ENCODE measurements around the gene AMIGO1. TPM values are rescaled to one million over a fixed set of nuclear protein-coding genes. Genes with fewer than 3 reads are reported as not detected.

AMIGO1 gene
- total RNA-seq, 1 experiment from 2014 or later: 1.5 TPM

DNA sequence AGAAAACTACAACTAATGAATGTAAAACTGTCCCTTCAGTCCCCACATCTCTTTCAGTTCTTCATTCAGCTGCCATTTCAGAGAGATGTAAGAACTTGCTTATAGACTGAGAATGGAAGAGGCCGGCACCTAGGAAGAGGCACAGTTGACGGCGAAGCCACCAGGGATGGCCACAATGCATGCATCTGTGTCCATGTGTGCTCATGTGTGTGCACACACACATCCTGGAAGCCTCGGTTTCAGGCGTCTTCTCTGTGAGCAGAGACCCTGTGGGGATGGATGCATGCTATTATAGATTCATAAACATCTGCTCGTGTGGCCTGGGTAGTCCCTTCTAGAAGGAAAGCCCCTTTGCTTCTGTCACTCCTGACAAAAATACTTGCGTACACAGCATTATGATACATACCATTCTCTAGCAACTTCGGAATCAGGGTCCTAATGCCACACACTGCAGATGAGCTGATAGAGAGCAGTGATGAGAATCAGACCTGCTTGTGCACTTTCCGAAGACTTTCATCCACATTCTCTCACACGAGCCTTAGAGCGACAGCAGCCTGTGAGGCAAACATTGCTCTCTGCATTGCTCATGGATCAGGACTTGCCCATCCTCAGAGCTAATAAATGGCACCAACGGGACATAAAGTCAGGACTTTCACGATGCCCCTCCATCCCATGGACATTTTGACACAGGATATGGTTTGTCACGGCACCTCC lies 17.7 kb upstream of the AMIGO1 start:
- POLR2A ChIA-PET: no interaction called here
- Histone ChIP-seq H3K4me3 (ENCODE audit: low read depth, low read length) (no peak overlapping the region), H3K27me3 (replicated peaks; ENCODE audit: control insufficient read depth, insufficient read depth, low read length) (no peaks in the 10 kb centered on the region), H3K9me3 (no peaks in the 10 kb centered on the region), H3K36me3 (ENCODE audit: control insufficient read depth, insufficient read depth, low read length) (no peaks in the 10 kb centered on the region), H3K4me1 (no peaks in the 10 kb centered on the region)
- Mint-ChIP-seq H3K36me3 (ENCODE audit: insufficient read depth, unreplicated experiment) (no peaks in the 10 kb centered on the region), H3K27ac (ENCODE audit: unreplicated experiment) (no peak overlapping the region), H3K9me3 (ENCODE audit: unreplicated experiment) (no peaks in the 10 kb centered on the region), H3K4me3 (ENCODE audit: unreplicated experiment) (no peak overlapping the region), H3K27me3 (ENCODE audit: insufficient read depth, unreplicated experiment) (peaks cover 17% of the 10 kb centered on the region), H3K4me1 (ENCODE audit: low read depth, unreplicated experiment) (no peaks in the 10 kb centered on the region)
- no peak for DNase-seq
- TF ChIP-seq CTCF (IDR thresholded peaks at IDR 0.05; ENCODE audit: insufficient read depth in 1 of 2, low read depth in 1 of 2, low read length in 1 of 2, severe bottlenecking in 1 of 2, unreplicated experiment in 1 of 2): no peak
- BruUV-seq (replicated peaks): no TSS peak
- CTCF ChIA-PET: no interaction called here
- intact Hi-C loops (cut with micrococcal nuclease; ENCODE audit: unreplicated experiment): no loop called here

DNA sequence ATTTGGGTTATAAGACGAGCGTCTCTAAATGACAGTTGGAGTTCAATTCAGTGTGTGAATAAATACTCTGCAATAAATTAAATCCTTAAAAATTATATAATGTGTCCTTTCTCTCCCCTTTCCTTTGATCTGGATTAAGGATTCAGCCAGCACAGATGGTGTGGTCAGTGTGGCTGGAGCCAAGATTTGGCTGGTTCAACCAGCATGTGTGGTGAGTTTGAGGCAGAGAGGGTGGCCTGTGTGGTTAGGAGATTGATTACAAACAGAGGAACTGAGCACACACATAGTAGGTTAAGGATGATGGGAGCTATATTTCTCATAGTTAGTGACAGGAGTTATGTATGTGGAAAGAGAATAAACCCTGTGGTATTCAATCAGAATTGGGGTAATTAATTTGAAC lies 14.2 kb upstream of the AMIGO1 start:
- TF ChIP-seq CTCF (IDR thresholded peaks at IDR 0.05; ENCODE audit: insufficient read depth in 1 of 2, low read depth in 1 of 2, low read length in 1 of 2, severe bottlenecking in 1 of 2, unreplicated experiment in 1 of 2): no peak
- H3K27ac Mint-ChIP-seq (ENCODE audit: unreplicated experiment): no peak overlapping the region
- intact Hi-C loops (cut with micrococcal nuclease; ENCODE audit: unreplicated experiment): no loop called here
- no peak overlapping the region for H3K4me3 Mint-ChIP-seq (ENCODE audit: unreplicated experiment)
- ChIA-PET POLR2A (no interaction called here), CTCF (no interaction called here)
- no TSS peak for BruUV-seq (replicated peaks)
- H3K36me3 Mint-ChIP-seq (ENCODE audit: insufficient read depth, unreplicated experiment): no peaks in the 10 kb centered on the region
- H3K4me3 ChIP-seq (ENCODE audit: low read depth, low read length): no peak overlapping the region
- H3K4me1 ChIP-seq: no peaks in the 10 kb centered on the region
- no peaks in the 10 kb centered on the region for H3K9me3 ChIP-seq
- no peaks in the 10 kb centered on the region for H3K4me1 Mint-ChIP-seq (ENCODE audit: low read depth, unreplicated experiment)
- no peaks in the 10 kb centered on the region for H3K9me3 Mint-ChIP-seq (ENCODE audit: unreplicated experiment)
- no peaks in the 10 kb centered on the region for H3K27me3 ChIP-seq (replicated peaks; ENCODE audit: control insufficient read depth, insufficient read depth, low read length)
- no peak for DNase-seq
- H3K27me3 Mint-ChIP-seq (ENCODE audit: insufficient read depth, unreplicated experiment): peaks cover 18% of the 10 kb centered on the region
- no peaks in the 10 kb centered on the region for H3K36me3 ChIP-seq (ENCODE audit: control insufficient read depth, insufficient read depth, low read length)

- no peak overlapping the region for H3K27ac Mint-ChIP-seq (ENCODE audit: unreplicated experiment)
- no peaks in the 10 kb centered on the region for H3K27me3 ChIP-seq (replicated peaks; ENCODE audit: control insufficient read depth, insufficient read depth, low read length)
- no peaks in the 10 kb centered on the region for H3K4me1 Mint-ChIP-seq (ENCODE audit: low read depth, unreplicated experiment)
- H3K36me3 ChIP-seq (ENCODE audit: control insufficient read depth, insufficient read depth, low read length): no peaks in the 10 kb centered on the region
- peaks cover 18% of the 10 kb centered on the region for H3K27me3 Mint-ChIP-seq (ENCODE audit: insufficient read depth, unreplicated experiment)
- no TSS peak for BruUV-seq (replicated peaks)
- DNase-seq: no peak
- H3K4me3 Mint-ChIP-seq (ENCODE audit: unreplicated experiment): no peak overlapping the region
- H3K9me3 ChIP-seq: no peaks in the 10 kb centered on the region
- intact Hi-C loops (cut with micrococcal nuclease; ENCODE audit: unreplicated experiment): no loop called here
- no peak overlapping the region for H3K4me3 ChIP-seq (ENCODE audit: low read depth, low read length)
- no peaks in the 10 kb centered on the region for H3K4me1 ChIP-seq
- POLR2A ChIA-PET: no interaction called here
- no peaks in the 10 kb centered on the region for H3K36me3 Mint-ChIP-seq (ENCODE audit: insufficient read depth, unreplicated experiment)
- TF ChIP-seq CTCF (IDR thresholded peaks at IDR 0.05; ENCODE audit: insufficient read depth in 1 of 2, low read depth in 1 of 2, low read length in 1 of 2, severe bottlenecking in 1 of 2, unreplicated experiment in 1 of 2): no peak
- H3K9me3 Mint-ChIP-seq (ENCODE audit: unreplicated experiment): no peaks in the 10 kb centered on the region
- CTCF ChIA-PET: no interaction called here
Observed at GRCh38 chr1:109522026-109522425, 12.5 kb upstream of the AMIGO1 start.

Data from Caco-2 (cell line).